Measurements from ENCODE around the gene ISYNA1. TPM values are rescaled to one million over a fixed set of nuclear protein-coding genes. Genes with fewer than 3 reads are reported as not detected.

ISYNA1 gene
- total and polyA plus RNA-seq, 10 of the 15 experiments (the other 5 are each of a cell fraction or from before 2014, with no cell fraction given) = 1.9 to 37.0 (median 9.1) TPM

DNA sequence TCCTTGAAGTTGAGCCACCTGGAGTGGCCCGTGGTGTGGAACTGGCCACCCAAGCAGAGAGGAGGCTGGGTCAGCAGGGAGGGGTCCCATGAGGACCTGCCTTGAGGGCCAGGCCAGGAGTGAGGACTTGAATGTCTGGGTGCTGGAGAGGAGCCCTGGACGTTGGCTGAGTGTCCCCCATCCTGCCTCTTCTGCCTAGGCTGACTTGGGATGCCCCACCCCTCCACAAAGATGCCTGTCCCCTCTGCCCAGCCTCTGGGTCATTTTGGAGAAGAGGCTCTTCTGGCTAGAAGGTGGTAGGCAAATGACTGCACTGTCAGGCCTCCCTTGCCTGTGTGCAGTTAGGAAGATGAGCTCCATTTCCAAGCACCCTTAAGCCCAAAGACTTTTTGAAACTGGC is 17.0 kb downstream of the ISYNA1 start:
- FAIRE-seq (no peak), DNase-seq (ENCODE audit: low read depth, low spot score) (no peak), ATAC-seq (no peak)
- ChIA-PET POLR2A (interaction anchor here (1.0 to 1.7 kb wide), 5 partner anchors 11 to 141 kb away, joined by 3 to 6 read pairs (median 3); no protein-coding TSS in a partner anchor), RAD21 (ENCODE audit: unreplicated experiment) (interaction anchor here (1.4 kb wide), 1 partner anchor 16 kb away, joined by 3 read pairs; no protein-coding TSS in a partner anchor), CTCF (interaction anchor here (0.9 to 2.6 kb wide), 5 partner anchors 10 to 218 kb away, joined by 3 to 9 read pairs (median 4); partner anchors contain the start of gene GDF15), SMC1A (ENCODE audit: uncharacterized antibody, unreplicated experiment) (interaction anchor here (0.6 to 1.6 kb wide), 5 partner anchors 19 to 141 kb away, joined by 3 to 4 read pairs (median 4); no protein-coding TSS in a partner anchor)
- no peaks in the 10 kb centered on the region for H3K9me3 ChIP-seq (replicated peaks; ENCODE audit: control insufficient read depth, insufficient read depth, low read length)
- H3K4me3 ChIP-seq = peak overlapping the region; percentile 87
- no peaks in the 10 kb centered on the region; a peak in 1 of 4 replicates for H3K36me3 ChIP-seq (ENCODE audit: control insufficient read depth in 2 of 2, insufficient read depth in 2 of 2, low read length in 1 of 2)
- H3K4me2 ChIP-seq (ENCODE audit: control insufficient read depth, insufficient read depth) = peak overlapping the region; percentile 88
- H3K79me2 ChIP-seq (ENCODE audit: control insufficient read depth, insufficient read depth, low read length) = peaks cover 55% of the 10 kb centered on the region
- no peak overlapping the region for H3K27ac ChIP-seq (ENCODE audit: control insufficient read depth, insufficient read depth)
- intact Hi-C loops (cut with micrococcal nuclease; ENCODE audit: unreplicated experiment) = no loop called here
- no peaks in the 10 kb centered on the region for H4K20me1 ChIP-seq (ENCODE audit: control insufficient read depth, insufficient read depth)
- in situ Hi-C loops (cut with MboI) = no loop called here
- WGBS (ENCODE audit: insufficient coverage, insufficient replicate concordance, low lambda C conversion rate, missing lambda C conversion rate) = 27% methylated on average over 2 of the region's 2 CpGs
- H2AFZ ChIP-seq (ENCODE audit: control insufficient read depth, low read depth, low read length) = no peak overlapping the region
- peaks cover 53% of the 10 kb centered on the region for H3K4me1 ChIP-seq (ENCODE audit: control insufficient read depth, insufficient read depth, low read length)
- TF ChIP-seq, protein P1, sequence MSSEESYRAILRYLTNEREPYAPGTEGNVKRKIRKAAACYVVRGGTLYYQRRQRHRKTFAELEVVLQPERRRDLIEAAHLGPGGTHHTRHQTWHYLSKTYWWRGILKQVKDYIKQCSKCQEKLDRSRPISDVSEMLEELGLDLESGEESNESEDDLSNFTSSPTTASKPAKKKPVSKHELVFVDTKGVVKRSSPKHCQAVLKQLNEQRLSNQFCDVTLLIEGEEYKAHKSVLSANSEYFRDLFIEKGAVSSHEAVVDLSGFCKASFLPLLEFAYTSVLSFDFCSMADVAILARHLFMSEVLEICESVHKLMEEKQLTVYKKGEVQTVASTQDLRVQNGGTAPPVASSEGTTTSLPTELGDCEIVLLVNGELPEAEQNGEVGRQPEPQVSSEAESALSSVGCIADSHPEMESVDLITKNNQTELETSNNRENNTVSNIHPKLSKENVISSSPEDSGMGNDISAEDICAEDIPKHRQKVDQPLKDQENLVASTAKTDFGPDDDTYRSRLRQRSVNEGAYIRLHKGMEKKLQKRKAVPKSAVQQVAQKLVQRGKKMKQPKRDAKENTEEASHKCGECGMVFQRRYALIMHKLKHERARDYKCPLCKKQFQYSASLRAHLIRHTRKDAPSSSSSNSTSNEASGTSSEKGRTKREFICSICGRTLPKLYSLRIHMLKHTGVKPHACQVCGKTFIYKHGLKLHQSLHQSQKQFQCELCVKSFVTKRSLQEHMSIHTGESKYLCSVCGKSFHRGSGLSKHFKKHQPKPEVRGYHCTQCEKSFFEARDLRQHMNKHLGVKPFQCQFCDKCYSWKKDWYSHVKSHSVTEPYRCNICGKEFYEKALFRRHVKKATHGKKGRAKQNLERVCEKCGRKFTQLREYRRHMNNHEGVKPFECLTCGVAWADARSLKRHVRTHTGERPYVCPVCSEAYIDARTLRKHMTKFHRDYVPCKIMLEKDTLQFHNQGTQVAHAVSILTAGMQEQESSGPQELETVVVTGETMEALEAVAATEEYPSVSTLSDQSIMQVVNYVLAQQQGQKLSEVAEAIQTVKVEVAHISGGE (CRISPR knock-in tag; IDR thresholded peaks at IDR 0.05) = no peak
- TF ChIP-seq MTA3 (IDR thresholded peaks at IDR 0.05; ENCODE audit: borderline replicate concordance, low read length) (no peak), SIX5 (IDR thresholded peaks at IDR 0.05; ENCODE audit: low read depth, low read length, severe bottlenecking) (no peak), RUNX3 (IDR thresholded peaks at IDR 0.05; ENCODE audit: low read length) (no peak), MXI1 (IDR thresholded peaks at IDR 0.05; ENCODE audit: low read depth, low read length) (no peak)
- TF ChIP-seq, protein P2, sequence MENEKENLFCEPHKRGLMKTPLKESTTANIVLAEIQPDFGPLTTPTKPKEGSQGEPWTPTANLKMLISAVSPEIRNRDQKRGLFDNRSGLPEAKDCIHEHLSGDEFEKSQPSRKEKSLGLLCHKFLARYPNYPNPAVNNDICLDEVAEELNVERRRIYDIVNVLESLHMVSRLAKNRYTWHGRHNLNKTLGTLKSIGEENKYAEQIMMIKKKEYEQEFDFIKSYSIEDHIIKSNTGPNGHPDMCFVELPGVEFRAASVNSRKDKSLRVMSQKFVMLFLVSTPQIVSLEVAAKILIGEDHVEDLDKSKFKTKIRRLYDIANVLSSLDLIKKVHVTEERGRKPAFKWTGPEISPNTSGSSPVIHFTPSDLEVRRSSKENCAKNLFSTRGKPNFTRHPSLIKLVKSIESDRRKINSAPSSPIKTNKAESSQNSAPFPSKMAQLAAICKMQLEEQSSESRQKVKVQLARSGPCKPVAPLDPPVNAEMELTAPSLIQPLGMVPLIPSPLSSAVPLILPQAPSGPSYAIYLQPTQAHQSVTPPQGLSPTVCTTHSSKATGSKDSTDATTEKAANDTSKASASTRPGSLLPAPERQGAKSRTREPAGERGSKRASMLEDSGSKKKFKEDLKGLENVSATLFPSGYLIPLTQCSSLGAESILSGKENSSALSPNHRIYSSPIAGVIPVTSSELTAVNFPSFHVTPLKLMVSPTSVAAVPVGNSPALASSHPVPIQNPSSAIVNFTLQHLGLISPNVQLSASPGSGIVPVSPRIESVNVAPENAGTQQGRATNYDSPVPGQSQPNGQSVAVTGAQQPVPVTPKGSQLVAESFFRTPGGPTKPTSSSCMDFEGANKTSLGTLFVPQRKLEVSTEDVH (IDR thresholded peaks at IDR 0.05; ENCODE audit: low read depth, partially characterized antibody) = no peak
- no TSS peak for BruUV-seq (replicated peaks)
- H3K27me3 ChIP-seq (replicated peaks in 1 of 2; ENCODE audit: control insufficient read depth in 2 of 2, insufficient read depth in 2 of 2, low read length in 1 of 2) = no peaks in the 10 kb centered on the region
- peak overlapping the region; percentile 73 for H3K9ac ChIP-seq (ENCODE audit: control insufficient read depth, insufficient read depth, low read length)
